ENCODE results near the gene TPRG1.

- TF ChIP-seq POLR2A (IDR thresholded peaks at IDR 0.05) (no peak), CTCF (IDR thresholded peaks at IDR 0.05) (no peak)
Observed at GRCh38 chr3:189282189-189282588, 110.4 kb downstream of the TPRG1 start.

Data from lower leg skin (tissue), 3 donors.